IMR-90 (cell line): ENCODE results near the gene SCARB1.

Experiments used
- CEBPB ChIP-seq: IDR thresholded peaks from 2 replicates; pipeline ENCODE4 v1.6.1; 2012; ENCODE audit warnings: low read depth, low read length, improper control_type of control experiment
- CHD1 ChIP-seq: IDR thresholded peaks from 2 replicates; pipeline ENCODE4 v1.6.1; 2012; ENCODE audit warnings: low read depth, low read length, improper control_type of control experiment
- CTCF ChIP-seq: conservative IDR thresholded peaks from 2 replicates; pipeline ENCODE4 v1.5.1; 2012; ENCODE audit warnings: mild to moderate bottlenecking, low read depth, low read length, improper control_type of control experiment
- FOS ChIP-seq: fragments of 150-350 bp; IDR thresholded peaks from 2 replicates; pipeline ENCODE4 v1.6.1; 2016; ENCODE audit warnings: low read depth, low read length
- MAZ ChIP-seq: IDR thresholded peaks from 2 replicates; pipeline ENCODE4 v1.6.1; 2012; ENCODE audit warnings: low read depth, mild to moderate bottlenecking, low read length, improper control_type of control experiment, moderate library complexity, borderline replicate concordance
- MXI1 ChIP-seq: IDR thresholded peaks from 2 replicates; pipeline ENCODE4 v1.6.1; 2012; ENCODE audit warnings: low read depth, mild to moderate bottlenecking, low read length, moderate library complexity, borderline replicate concordance
- POLR2A ChIP-seq: IDR thresholded peaks from 2 replicates; pipeline ENCODE4 v1.6.1; 2012; ENCODE audit warnings: mild to moderate bottlenecking, low read depth, low read length
- RAD21 ChIP-seq: IDR thresholded peaks from 2 replicates; pipeline ENCODE4 v1.6.1; 2012; ENCODE audit warnings: low read length, improper control_type of control experiment
- RCOR1 ChIP-seq: IDR thresholded peaks from 2 replicates; pipeline ENCODE4 v1.6.1; 2012; ENCODE audit warnings: mild to moderate bottlenecking, low read length, improper control_type of control experiment; ENCODE audit not compliant: insufficient replicate concordance
- RFX5 ChIP-seq: IDR thresholded peaks from 2 replicates; pipeline ENCODE4 v1.8.0; 2012; ENCODE audit warnings: low read depth, mild to moderate bottlenecking, low read length, moderate library complexity
- USF2 ChIP-seq: fragments of 150-350 bp; IDR thresholded peaks from 2 replicates; pipeline ENCODE4 v1.6.1; 2017; ENCODE audit warnings: mild to moderate bottlenecking, antibody characterized with exemption, low read length, low read depth

GRCh38 chr12:124849382-124849781 lies 14.3 kb downstream of the SCARB1 start:
- TF ChIP-seq CTCF = no peak
- no peak for TF ChIP-seq POLR2A
- TF ChIP-seq MXI1 = no peak
- no peak for TF ChIP-seq RAD21
- no peak for TF ChIP-seq RFX5
- TF ChIP-seq CHD1 = no peak
- TF ChIP-seq USF2 = no peak
- no peak for TF ChIP-seq FOS
- TF ChIP-seq RCOR1 = no peak
- TF ChIP-seq MAZ = no peak
- no peak for TF ChIP-seq CEBPB
